Activated CD4-positive, alpha-beta T cell treated with anti-CD3 and anti-CD28 coated beads, Interleukin-2, amount 10 ng/mL, durations not matched to agents 7 days and 5 days (primary cell): ENCODE data around the gene PCDHGA11. TPM values are rescaled to one million over a fixed set of nuclear protein-coding genes. Genes with fewer than 3 reads are reported as not detected.
"Not testable (repeated sequence)": the region's sequence is repeated elsewhere in the genome, so short reads cannot be mapped to it uniquely, and the experiment has no call there.

Experiments
- CTCF ChIA-PET: fragments of 350-600 bp; sonication (Branson Sonifier 250); formaldehyde crosslinking; loops from one replicate; lab custom pipeline; 2021; ENCODE audit warnings: antibody characterized with exemption; lab: Charles Lee
- POLR2A ChIA-PET: fragments of 350-600 bp; sonication (Branson Sonifier 250); formaldehyde crosslinking; loops from one replicate; lab custom pipeline; 2021; ENCODE audit warnings: antibody characterized with exemption; lab: Charles Lee
- DNase-seq: peaks from one replicate; pipeline ENCODE4 v3.0.0-alpha.2; 2020
- H3K27ac Mint-ChIP-seq: one replicate; pipeline ENCODE4 v1.8.0; 2021; ENCODE audit warnings: mild to moderate bottlenecking, moderate library complexity, mixed read lengths
- H3K27me3 Mint-ChIP-seq: one replicate; pipeline ENCODE4 v1.8.0; 2021; ENCODE audit warnings: mixed read lengths
- H3K36me3 Mint-ChIP-seq: one replicate; pipeline ENCODE4 v1.8.0; 2021; ENCODE audit warnings: low read depth, mixed read lengths
- H3K4me1 Mint-ChIP-seq: one replicate; pipeline ENCODE4 v1.8.0; 2021; ENCODE audit warnings: mixed read lengths
- H3K4me3 Mint-ChIP-seq: one replicate; pipeline ENCODE4 v1.8.0; 2021; ENCODE audit warnings: mild to moderate bottlenecking, moderate library complexity, mixed read lengths
- H3K9me3 Mint-ChIP-seq: one replicate; pipeline ENCODE4 v1.8.0; 2021; ENCODE audit warnings: mixed read lengths
- total RNA-seq, 2 experiments: library from RNA; stranded (reverse); gene quantifications; one replicate each; pipeline ENCODE4 v1.2.3, GENCODE V29; 2021

Gene PCDHGA11
- total RNA-seq, 2 experiments from 2014 or later, result not detected

- H3K36me3 Mint-ChIP-seq, result peaks cover 11% of the 10 kb centered on the region
- H3K9me3 Mint-ChIP-seq, result peaks cover 27% of the 10 kb centered on the region
- POLR2A ChIA-PET, H3K27ac Mint-ChIP-seq, H3K4me1 Mint-ChIP-seq: not testable (repeated sequence)
- peaks cover 53% of the 10 kb centered on the region for H3K27me3 Mint-ChIP-seq
- DNase-seq, result peak; percentile 24
- H3K4me3 Mint-ChIP-seq, result peak within 1 kb of the TSS; percentile 40
- CTCF ChIA-PET, result interaction anchor here (0.6 to 3.1 kb wide), 9 partner anchors 11 to 156 kb away, joined by 3 to 11 read pairs (median 4); partner anchors contain the start of genes PCDHGA11, PCDHGA3 and PCDHGB5
Measured at GRCh38 chr5:141407790-141408505, 12.9 kb upstream of the PCDHGA11 start, which contains the start of gene PCDHGB6. TSS of gene PCDHGB6 (plus strand) at chr5:141408021. CDS start at chr5:141408203, 182 bp downstream.

- H3K27ac Mint-ChIP-seq, result no peak overlapping the region
- ChIA-PET POLR2A (no interaction called here), CTCF (no interaction called here)
- H3K4me1 Mint-ChIP-seq, result peaks cover 13% of the 10 kb centered on the region
- H3K4me3 Mint-ChIP-seq, result no peak overlapping the region
- peaks cover 26% of the 10 kb centered on the region for H3K9me3 Mint-ChIP-seq
- DNase-seq, result no peak
- peaks cover 58% of the 10 kb centered on the region for H3K27me3 Mint-ChIP-seq
- H3K36me3 Mint-ChIP-seq, result peaks cover 14% of the 10 kb centered on the region
Measured at GRCh38 chr5:141409598-141410306, 11.1 kb upstream of the PCDHGA11 start.

GRCh38 chr5:141411575-141411974 is 9.3 kb upstream of the PCDHGA11 start:
- Mint-ChIP-seq H3K27ac (no peak overlapping the region), H3K27me3 (peaks cover 64% of the 10 kb centered on the region), H3K9me3 (peaks cover 24% of the 10 kb centered on the region), H3K4me1 (peaks cover 15% of the 10 kb centered on the region), H3K36me3 (peaks cover 16% of the 10 kb centered on the region), H3K4me3 (no peak overlapping the region)
- POLR2A ChIA-PET, result no interaction called here
- CTCF ChIA-PET, result interaction anchor here (0.6 to 2.3 kb wide), 2 partner anchors 91 to 103 kb away, joined by 3 to 13 read pairs; no protein-coding TSS in a partner anchor
- no peak for DNase-seq

- CTCF ChIA-PET, result interaction anchor here (0.9 to 2.7 kb wide), 14 partner anchors 8 to 151 kb away, joined by 3 to 19 read pairs (median 9); partner anchors contain the start of genes PCDHGA11, PCDHGA12, PCDHGA5 and PCDHGA9
- peak within 1 kb of the TSS; percentile 50 for H3K27ac Mint-ChIP-seq
- peaks cover 64% of the 10 kb centered on the region for H3K27me3 Mint-ChIP-seq
- peak; percentile 47 for DNase-seq
- peaks cover 26% of the 10 kb centered on the region for H3K9me3 Mint-ChIP-seq
- H3K4me1 Mint-ChIP-seq, result peaks cover 17% of the 10 kb centered on the region
- H3K36me3 Mint-ChIP-seq, result peaks cover 18% of the 10 kb centered on the region
- peak within 1 kb of the TSS; percentile 71 for H3K4me3 Mint-ChIP-seq
- POLR2A ChIA-PET, result interaction anchor here (0.6 kb wide), 1 partner anchor 15 kb away, joined by 3 read pairs; the partner anchor contains the start of gene PCDHGB5
Measured at GRCh38 chr5:141412854-141413539, 7.9 kb upstream of the PCDHGA11 start, which contains the start of gene PCDHGA10. TSS of gene PCDHGA10 (plus strand) at chr5:141412987. CDS start at chr5:141413176, 189 bp downstream.

- ChIA-PET POLR2A (no interaction called here), CTCF (interaction anchor here (0.9 to 2.7 kb wide), 13 partner anchors 8 to 150 kb away, joined by 3 to 19 read pairs (median 10); partner anchors contain the start of genes PCDHGA11, PCDHGA12, PCDHGA9 and PCDHGB3)
- DNase-seq, result no peak
- Mint-ChIP-seq H3K27ac (peak overlapping the region; percentile 38), H3K4me3 (peak overlapping the region; percentile 71), H3K36me3 (peaks cover 23% of the 10 kb centered on the region), H3K4me1 (peaks cover 18% of the 10 kb centered on the region), H3K27me3 (peaks cover 64% of the 10 kb centered on the region), H3K9me3 (peaks cover 28% of the 10 kb centered on the region)
Measured at GRCh38 chr5:141413540-141414069, 7.2 kb upstream of the PCDHGA11 start.

GRCh38 chr5:141414548-141415274 is 6.1 kb upstream of the PCDHGA11 start:
- CTCF ChIA-PET, result interaction anchor here (2.2 to 2.7 kb wide), 5 partner anchors 16 to 149 kb away, joined by 8 to 19 read pairs (median 11); partner anchors contain the start of genes PCDHGA12, PCDHGB3 and PCDHGB5
- H3K27ac Mint-ChIP-seq, H3K4me3 Mint-ChIP-seq, POLR2A ChIA-PET, DNase-seq: not testable (repeated sequence)
- peaks cover 21% of the 10 kb centered on the region for H3K4me1 Mint-ChIP-seq
- peaks cover 19% of the 10 kb centered on the region for H3K36me3 Mint-ChIP-seq
- peaks cover 24% of the 10 kb centered on the region for H3K9me3 Mint-ChIP-seq
- H3K27me3 Mint-ChIP-seq, result peaks cover 60% of the 10 kb centered on the region

GRCh38 chr5:141415275-141415618 is 5.6 kb upstream of the PCDHGA11 start:
- DNase-seq, H3K4me3 Mint-ChIP-seq, H3K27ac Mint-ChIP-seq, POLR2A ChIA-PET: not testable (repeated sequence)
- Mint-ChIP-seq H3K4me1 (peaks cover 21% of the 10 kb centered on the region), H3K36me3 (peaks cover 18% of the 10 kb centered on the region), H3K27me3 (peaks cover 61% of the 10 kb centered on the region), H3K9me3 (peaks cover 26% of the 10 kb centered on the region)
- CTCF ChIA-PET, result interaction anchor here (2.7 kb wide), 1 partner anchor 149 kb away, joined by 14 read pairs; no protein-coding TSS in a partner anchor

- Mint-ChIP-seq H3K36me3 (peaks cover 16% of the 10 kb centered on the region), H3K27ac (peak within 1 kb of the TSS; percentile 50), H3K4me1 (peaks cover 21% of the 10 kb centered on the region), H3K27me3 (peaks cover 72% of the 10 kb centered on the region), H3K4me3 (peak within 1 kb of the TSS; percentile 41), H3K9me3 (peaks cover 31% of the 10 kb centered on the region)
- CTCF ChIA-PET, result interaction anchor here (0.6 to 3.8 kb wide), 10 partner anchors 13 to 208 kb away, joined by 3 to 18 read pairs (median 5); partner anchors contain the start of genes PCDHGA12, PCDHGA4, PCDHGB3 and PCDHGB5
- POLR2A ChIA-PET, DNase-seq: not testable (repeated sequence)
Measured at GRCh38 chr5:141417494-141418172, 3.2 kb upstream of the PCDHGA11 start, which contains the start of gene PCDHGB7. TSS of gene PCDHGB7 (plus strand) at chr5:141417677. CDS start at chr5:141417860, 183 bp downstream.

- peaks cover 15% of the 10 kb centered on the region for H3K36me3 Mint-ChIP-seq
- DNase-seq, result no peak
- H3K27me3 Mint-ChIP-seq, result peaks cover 69% of the 10 kb centered on the region
- peaks cover 30% of the 10 kb centered on the region for H3K9me3 Mint-ChIP-seq
- POLR2A ChIA-PET, result no interaction called here
- H3K27ac Mint-ChIP-seq, result peak overlapping the region; percentile 32
- CTCF ChIA-PET, result interaction anchor here (0.8 to 3.8 kb wide), 8 partner anchors 11 to 145 kb away, joined by 3 to 22 read pairs (median 5); partner anchors contain the start of genes PCDHGA12, PCDHGB5 and PCDHGB6
- H3K4me3 Mint-ChIP-seq, result peak overlapping the region; percentile 5
- peaks cover 10% of the 10 kb centered on the region for H3K4me1 Mint-ChIP-seq
Measured at GRCh38 chr5:141419074-141419880, 1.6 kb upstream of the PCDHGA11 start.

GRCh38 chr5:141421489-141421855 is 621 bp downstream of the PCDHGA11 start:
- H3K4me3 Mint-ChIP-seq, result peak overlapping the region; percentile 66
- H3K27me3 Mint-ChIP-seq, result peaks cover 63% of the 10 kb centered on the region
- no peak for DNase-seq
- POLR2A ChIA-PET, result no interaction called here
- CTCF ChIA-PET, result interaction anchor here (0.6 to 2.8 kb wide), 21 partner anchors 9 to 198 kb away, joined by 3 to 22 read pairs (median 4); partner anchors contain the start of genes DIAPH1, PCDHGA10, PCDHGA12 and PCDHGA2
- H3K9me3 Mint-ChIP-seq, result peaks cover 24% of the 10 kb centered on the region
- H3K27ac Mint-ChIP-seq, result no peak overlapping the region
- peaks cover 10% of the 10 kb centered on the region for H3K36me3 Mint-ChIP-seq
- peaks cover 8% of the 10 kb centered on the region for H3K4me1 Mint-ChIP-seq
